Femur (tissue), 1 donor: ENCODE data around the gene FAM186B.
"Not testable (repeated sequence)": the region's sequence is repeated elsewhere in the genome, so short reads cannot be mapped to it uniquely, and the experiment has no call there.

ENCODE experiments used
- DNase-seq: peaks from one replicate; pipeline ENCODE4 v3.0.0-alpha.2; 2017

Gene FAM186B

GRCh38 chr12:49635036-49635435 is 29.6 kb upstream of the FAM186B start:
- no peak for DNase-seq

GRCh38 chr12:49633703-49634345 is 28.4 kb upstream of the FAM186B start:
- no peak for DNase-seq

- no peak for DNase-seq
These were observed 27.7 kb upstream of the FAM186B start for GRCh38 chr12:49632986-49633702.

- no peak for DNase-seq
These were observed 27.0 kb upstream of the FAM186B start for GRCh38 chr12:49632401-49632800.

- no peak for DNase-seq
These were observed 26.0 kb upstream of the FAM186B start for GRCh38 chr12:49631336-49631907.

- DNase-seq, result no peak
These were observed 22.4 kb upstream of the FAM186B start for GRCh38 chr12:49627752-49628360.

GRCh38 chr12:49626836-49627235 is 21.4 kb upstream of the FAM186B start:
- DNase-seq, result no peak

GRCh38 chr12:49626169-49626835 is 20.9 kb upstream of the FAM186B start:
- no peak for DNase-seq

GRCh38 chr12:49624921-49625577 is 19.6 kb upstream of the FAM186B start:
- no peak for DNase-seq

GRCh38 chr12:49623142-49623904 is 17.9 kb upstream of the FAM186B start, which contains the start of gene PRPF40B:
PRPF40B (plus strand) TSS chr12:49623561; CDS start chr12:49623591, 30 bp downstream.
- DNase-seq, result peak; percentile 91

- peak; percentile 43 for DNase-seq
These were observed 17.2 kb upstream of the FAM186B start for GRCh38 chr12:49622501-49623141.

GRCh38 chr12:49621651-49622500 is 16.4 kb upstream of the FAM186B start:
- DNase-seq, result no peak

- DNase-seq, result no peak
These were observed 13.8 kb upstream of the FAM186B start for GRCh38 chr12:49619286-49619685.

GRCh38 chr12:49618576-49618975 is 13.1 kb upstream of the FAM186B start:
- DNase-seq, result no peak

- DNase-seq, result no peak
These were observed 11.2 kb upstream of the FAM186B start for GRCh38 chr12:49616533-49617219.

GRCh38 chr12:49615725-49616124 is 10.3 kb upstream of the FAM186B start:
- no peak for DNase-seq

GRCh38 chr12:49612210-49612609 is 6.8 kb upstream of the FAM186B start:
- no peak for DNase-seq

- not testable (repeated sequence) for DNase-seq
These were observed 5.3 kb upstream of the FAM186B start for GRCh38 chr12:49610785-49611184.

- no peak for DNase-seq
These were observed 4.4 kb upstream of the FAM186B start for GRCh38 chr12:49609875-49610154.
